Left cardiac atrium (tissue), 4 donors: ENCODE measurements around the gene SDHA. TPM values are rescaled to one million over a fixed set of nuclear protein-coding genes. Genes with fewer than 3 reads are reported as not detected.
"Not testable (repeated sequence)": the region's sequence is repeated elsewhere in the genome, so short reads cannot be mapped to it uniquely, and the experiment has no call there.

ENCODE experiments used
- ATAC-seq, 2 donors: fragments of 200-7000 bp; cut with Tn5 transposase; one replicate each; pipeline ENCODE4 v1.9.1; 2020; ENCODE audit warnings: mild to moderate bottlenecking in 2 of 2, moderate library complexity in 2 of 2
- DNase-seq: peaks from one replicate; pipeline ENCODE4 v3.0.0-alpha.2; 2020
- intact Hi-C, 2 donors: fragments of 100-400 bp; cut with DNase I; formaldehyde crosslinking; loops; one replicate each; pipeline versions ENCODE4 v1.14.1 to v1.15.1; 2022 to 2023
- total RNA-seq, 2 donors: library from RNA; stranded (reverse); fragmentation: NEBNext Ultra II Directional; extraction: Animal tissue kit (Norgen Biotek cat#: 25700); gene quantifications; one replicate each; pipeline ENCODE4 v1.2.1, GENCODE V29; 2021
- donor health status: DM: no; HTN: yes; CAD: no.
- donor health status: DM: no; HTN: yes; CAD: no; lungs with severe emphysema.
- donor health status: DM: yes; HTN: yes; CAD: no.
- donor health status: Dilated cardiomyopathy.

Gene SDHA
- total RNA-seq, 2 donors from 2014 or later = 395 to 449 TPM

DNA sequence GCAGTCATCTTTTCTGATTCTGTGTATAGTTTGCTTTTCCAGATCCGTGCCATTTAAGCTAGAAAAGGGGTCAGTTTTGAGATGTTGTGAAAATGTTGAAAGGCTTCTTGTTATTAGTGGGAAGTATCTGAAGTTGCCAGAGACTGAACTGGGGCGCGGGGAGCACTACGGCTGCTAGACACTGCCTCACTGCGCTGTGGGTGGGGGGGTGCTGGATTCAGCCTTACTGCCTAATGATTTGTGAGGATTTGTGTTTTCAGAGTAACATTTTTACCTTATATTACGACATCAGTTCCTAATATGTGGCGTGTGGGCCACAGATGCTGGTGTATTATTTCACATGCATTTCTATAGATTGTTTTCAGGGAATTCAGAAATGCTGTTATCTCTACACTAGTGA is 55.4 kb downstream of the SDHA start:
- DNase-seq, intact Hi-C loops, ATAC-seq: not testable (repeated sequence)

DNA sequence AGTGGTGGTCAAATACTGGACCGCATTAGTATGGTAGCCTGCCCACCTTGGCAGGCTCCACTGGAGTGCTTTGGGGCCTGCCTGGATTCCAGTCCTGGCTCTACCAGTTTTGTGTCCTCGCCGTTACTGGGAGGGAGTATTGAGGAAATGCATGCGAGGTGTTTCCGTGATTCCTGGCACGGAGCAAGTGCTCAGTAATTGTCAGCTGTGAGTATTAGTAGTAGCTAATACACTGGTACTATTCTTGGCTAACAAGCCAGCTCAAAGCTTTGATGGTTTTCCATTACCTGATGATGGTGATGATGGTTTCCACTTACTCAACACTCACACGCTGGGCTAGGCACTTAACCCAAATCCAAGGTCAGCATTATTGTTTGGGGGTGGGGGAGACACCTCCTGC is 56.2 kb downstream of the SDHA start:
- ATAC-seq, DNase-seq, intact Hi-C loops: not testable (repeated sequence)

DNA sequence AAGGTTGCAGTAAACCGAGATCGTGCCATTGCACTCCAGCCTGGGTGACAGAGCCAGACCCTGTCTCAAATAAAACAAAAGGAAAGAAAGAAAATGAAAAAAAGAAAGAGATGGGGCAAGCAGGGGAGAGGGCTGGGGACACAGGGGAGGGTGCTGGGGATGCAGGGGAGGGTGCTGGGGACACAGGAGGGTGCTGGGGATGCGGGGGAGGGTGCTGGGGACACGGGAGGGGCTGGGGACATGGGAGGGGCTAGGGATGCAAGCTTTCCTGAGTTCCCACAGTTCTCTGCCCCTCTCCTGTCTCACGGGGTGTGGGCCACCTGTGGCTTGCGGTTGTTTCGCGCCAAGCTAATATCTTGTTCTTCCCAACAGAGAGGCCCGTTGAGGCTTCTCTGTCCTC is 60.5 kb downstream of the SDHA start:
- ATAC-seq (no peak), DNase-seq (no peak)
- intact Hi-C loops = no loop called here

DNA sequence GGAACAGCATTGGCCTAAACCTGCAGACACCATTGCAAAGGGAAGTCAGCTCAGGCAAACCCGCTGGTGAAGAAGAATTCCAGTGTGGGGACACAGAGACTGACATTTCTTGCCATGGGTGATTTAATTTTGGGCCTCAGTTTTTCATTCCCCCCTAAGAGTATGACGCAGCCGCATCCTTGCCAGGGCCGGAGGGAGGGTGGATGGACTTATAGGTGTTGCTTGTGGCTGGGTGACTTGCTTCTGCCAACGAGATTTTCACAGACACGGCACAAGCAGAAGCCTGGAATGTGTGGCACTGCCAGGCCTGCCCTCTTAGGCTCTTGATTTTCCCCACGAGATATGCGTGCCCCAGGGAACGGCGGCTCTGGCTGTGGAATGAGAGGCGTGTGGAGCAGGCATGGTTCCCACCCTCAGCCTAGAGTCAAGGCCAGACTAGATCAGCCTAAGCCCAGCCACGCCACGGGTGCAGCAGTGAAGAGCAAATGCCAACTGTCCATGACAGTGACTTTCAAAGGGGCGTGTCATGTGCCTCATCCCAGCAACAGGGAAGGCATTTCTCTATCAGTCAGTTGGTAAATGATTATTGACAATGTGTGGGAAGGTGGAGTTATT is 61.0 kb downstream of the SDHA start:
- intact Hi-C loops, ATAC-seq, DNase-seq: not testable (repeated sequence)

DNA sequence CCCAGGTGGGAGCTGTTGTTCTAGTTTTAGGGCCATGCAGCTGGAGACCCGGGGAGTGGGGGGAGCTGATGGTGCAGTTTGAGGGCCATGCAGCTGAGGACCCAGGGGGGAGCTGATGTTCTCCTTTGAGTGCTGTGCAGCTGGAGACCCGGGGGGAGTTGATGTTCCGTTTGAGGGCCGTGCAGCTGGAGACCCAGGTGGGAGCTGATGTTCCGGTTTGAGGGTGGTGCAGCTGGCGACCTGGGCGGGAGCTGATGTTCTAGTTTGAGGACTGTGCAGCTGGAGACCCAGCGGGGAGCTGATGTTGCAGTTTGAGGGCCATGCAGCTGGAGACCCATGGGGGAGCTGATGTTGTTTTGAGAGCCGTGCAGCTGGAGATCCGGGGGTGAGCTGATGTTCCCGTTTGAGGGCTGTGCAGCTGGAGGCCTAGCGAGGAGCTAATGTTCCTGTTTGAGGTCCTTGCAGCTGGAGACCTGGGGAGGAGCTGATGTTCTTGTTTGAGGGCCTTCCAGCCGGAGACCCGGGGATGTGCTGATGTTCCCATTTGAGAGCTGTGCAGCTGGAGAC is 68.0 kb downstream of the SDHA start:
- ATAC-seq (no peak), DNase-seq (no peak)
- intact Hi-C loops = no loop called here

DNA sequence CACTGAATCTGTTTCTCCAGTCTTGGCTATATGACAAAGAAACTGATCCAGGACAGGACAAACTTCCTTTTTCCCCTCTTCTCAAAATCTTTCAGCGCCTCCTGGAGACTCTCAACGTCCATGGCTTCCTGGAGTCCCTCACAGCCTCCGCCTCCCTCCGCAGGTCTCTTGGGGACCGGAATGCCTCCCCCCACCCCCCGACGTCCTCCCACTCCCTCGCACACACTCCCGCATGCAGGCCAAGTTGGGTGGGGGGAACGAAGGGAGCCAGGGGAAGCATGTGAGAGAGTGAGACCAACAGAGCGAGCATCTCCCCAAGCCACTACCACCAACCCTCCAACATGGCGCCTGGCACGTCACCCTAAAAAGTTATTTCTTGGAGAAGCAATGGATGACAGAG is 72.1 kb downstream of the SDHA start:
- DNase-seq, ATAC-seq, intact Hi-C loops: not testable (repeated sequence)

DNA sequence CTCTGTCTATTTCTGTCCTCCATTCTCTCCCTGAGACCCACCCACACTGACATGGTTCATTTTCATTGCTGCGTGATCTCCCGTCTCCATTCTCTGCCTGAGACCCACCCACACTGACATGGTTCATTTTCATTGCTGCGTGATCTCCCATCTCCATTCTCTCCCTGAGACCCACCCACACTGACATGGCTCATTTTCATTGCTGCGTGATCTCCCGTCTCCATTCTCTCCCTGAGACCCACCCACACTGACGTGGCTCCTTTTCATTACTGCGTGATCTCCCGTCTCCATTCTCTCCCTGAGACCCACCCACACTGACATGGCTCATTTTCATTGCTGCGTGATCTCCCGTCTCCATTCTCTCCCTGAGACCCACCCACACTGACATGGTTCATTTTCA is 73.2 kb downstream of the SDHA start:
- ATAC-seq, intact Hi-C loops, DNase-seq: not testable (repeated sequence)

DNA sequence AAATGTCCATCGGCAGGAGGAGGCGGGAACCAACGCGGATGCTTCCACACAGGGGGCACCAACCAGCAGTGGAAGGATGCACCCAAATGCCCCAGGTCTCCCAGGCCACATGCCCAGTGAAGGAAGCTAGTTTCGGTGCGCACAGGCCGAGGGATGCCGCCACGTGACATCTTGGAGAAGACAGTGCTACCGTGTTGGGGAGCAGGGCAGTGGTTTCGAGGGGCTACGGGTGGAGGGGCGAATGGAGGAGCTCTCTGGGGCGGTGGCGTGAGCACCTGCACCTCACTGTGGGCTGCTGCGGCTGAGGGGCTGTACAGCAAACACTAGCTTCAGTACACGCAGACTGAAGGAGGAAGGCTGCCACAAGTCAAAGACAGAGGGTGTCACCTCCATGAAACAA is 76.7 kb downstream of the SDHA start:
- intact Hi-C loops, DNase-seq, ATAC-seq: not testable (repeated sequence)

DNA sequence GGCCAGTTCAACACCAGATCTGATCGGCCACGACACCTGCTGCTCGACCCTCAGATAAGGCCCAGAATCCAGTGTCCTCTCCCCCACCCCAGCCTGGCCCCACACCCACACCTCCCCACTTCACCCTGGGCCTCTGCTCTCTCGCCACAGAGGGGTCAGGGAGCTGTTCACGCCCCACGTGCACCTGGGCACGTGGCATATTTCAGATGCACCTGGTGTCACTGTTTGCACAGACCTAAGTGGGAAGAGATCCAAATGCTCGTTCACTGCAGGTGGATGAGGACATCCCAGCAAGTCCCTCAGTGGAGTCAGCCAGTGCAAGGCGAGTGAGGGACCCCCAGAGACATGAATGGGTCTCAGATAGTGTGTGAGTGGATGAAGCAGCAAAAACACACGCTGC is 78.1 kb downstream of the SDHA start:
- intact Hi-C loops, DNase-seq: not testable (repeated sequence)
- ATAC-seq = peak in 1 of 2 donors; percentile 7

DNA sequence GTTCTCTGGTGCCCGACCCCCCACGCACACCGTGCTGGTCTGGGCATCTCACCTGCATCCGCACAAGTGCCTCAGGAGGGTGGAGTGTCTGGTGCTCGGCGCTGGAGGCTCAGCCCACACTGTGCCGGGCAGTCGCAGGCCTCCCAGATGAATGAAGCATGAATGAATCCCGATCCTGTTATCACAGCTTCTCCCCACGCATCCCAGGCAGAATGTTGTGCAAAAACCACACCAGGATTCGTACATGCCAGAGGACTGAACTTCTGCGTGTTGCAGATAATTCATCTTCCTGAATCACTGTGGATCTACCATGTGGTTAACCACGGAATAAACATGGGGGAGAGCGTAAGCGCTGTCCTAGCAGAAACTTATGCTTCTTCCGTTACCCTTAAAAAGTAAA is 78.8 kb downstream of the SDHA start:
- DNase-seq, intact Hi-C loops: not testable (repeated sequence)
- ATAC-seq = peak in 1 of 2 donors; percentile 95

DNA sequence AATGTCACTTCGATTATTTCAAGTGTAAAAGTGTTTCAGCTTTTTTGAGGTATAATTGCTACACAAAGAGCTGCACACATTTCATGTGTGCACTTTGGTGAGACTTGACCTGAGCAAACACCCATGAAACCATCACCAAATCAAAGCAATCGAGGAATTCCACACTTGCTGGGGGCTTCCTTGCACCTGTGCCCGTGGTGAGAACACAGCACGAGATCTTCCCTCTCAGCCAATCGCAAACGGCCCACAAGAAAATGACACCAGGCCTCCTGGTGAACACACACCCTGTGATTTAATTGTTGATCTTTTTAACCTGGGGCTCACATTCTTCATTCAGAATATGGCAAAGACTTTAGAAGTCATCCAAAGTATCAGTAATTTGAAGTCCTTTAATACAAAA is 79.3 kb downstream of the SDHA start:
- DNase-seq, intact Hi-C loops, ATAC-seq: not testable (repeated sequence)

DNA sequence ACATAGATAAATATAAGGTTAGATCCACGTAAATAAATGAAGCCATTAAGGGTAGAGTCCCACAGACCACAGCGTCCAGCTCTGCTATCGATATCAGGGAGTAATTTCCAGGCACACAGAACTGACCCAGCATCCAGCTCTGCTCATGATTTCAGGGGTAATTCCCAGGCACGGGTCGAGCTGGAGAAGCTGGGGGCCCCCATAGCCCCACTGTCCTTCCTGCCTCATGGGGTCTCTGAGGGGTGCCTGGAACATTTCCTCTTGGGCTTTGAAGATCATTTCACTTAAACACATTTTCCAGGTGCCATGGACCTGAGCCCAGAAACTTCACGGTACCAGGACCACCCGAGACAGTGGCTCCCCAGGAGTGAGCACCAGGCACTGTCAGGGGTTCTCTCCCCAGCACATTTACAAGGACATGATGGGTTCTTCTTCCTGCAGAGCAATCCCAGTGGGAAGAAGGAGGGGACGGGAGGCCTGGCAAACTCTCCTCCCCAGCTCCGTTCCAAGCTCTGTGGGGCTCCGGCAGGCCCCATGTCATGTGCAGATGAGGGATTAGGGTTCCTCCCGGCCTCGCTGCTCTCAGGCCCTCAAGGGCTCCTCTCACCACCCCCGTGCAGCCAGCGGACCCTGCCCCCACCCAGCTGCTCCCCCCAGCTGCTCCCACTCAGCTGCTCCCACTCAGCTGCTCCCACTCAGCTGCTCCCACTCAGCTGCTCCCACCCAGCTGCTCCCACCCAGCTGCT is 80.0 kb downstream of the SDHA start:
- intact Hi-C loops, DNase-seq, ATAC-seq: not testable (repeated sequence)

DNA sequence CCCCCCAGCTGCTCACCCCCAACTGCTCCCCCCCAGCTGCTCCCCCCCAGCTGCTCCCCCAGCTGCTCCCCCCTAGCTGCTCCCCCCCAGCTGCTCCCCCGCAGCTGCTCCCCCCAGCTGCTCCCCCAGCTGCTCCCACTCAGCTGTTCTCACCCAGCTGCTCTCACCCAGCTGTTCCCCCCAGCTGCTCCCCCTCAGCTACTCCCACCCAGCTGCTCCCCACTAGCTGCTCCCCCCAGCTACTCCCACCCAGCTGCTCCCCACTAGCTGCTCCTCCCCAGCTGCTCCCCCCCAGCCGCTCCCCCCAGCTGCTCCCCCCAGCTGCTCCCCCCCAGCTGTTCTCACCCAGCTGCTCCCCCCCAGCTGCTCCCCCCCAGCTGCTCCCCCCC is 80.6 kb downstream of the SDHA start:
- DNase-seq (no peak), ATAC-seq (no peak)
- intact Hi-C loops = no loop called here

DNA sequence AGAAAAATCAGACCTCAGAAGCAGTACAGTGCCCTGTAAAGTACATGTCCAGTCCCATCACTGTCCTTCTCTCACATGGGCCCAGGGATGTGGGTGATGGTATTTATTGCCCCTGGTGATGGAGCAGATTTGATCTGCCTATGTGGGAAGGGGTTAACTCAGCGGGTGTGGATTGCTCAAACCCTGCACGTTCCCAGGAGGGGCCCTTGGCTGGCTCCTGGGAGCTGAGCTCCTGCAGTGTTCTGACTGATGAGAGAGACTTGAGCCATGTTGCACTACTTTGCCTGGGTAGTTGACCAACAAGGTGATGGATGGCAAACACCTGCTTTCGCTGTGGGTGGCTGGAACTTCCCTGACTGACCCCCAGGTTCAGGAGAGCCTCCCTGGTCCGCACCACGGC is 81.8 kb downstream of the SDHA start:
- DNase-seq, intact Hi-C loops: not testable (repeated sequence)
- peak in 1 of 2 donors; percentile 76 for ATAC-seq

DNA sequence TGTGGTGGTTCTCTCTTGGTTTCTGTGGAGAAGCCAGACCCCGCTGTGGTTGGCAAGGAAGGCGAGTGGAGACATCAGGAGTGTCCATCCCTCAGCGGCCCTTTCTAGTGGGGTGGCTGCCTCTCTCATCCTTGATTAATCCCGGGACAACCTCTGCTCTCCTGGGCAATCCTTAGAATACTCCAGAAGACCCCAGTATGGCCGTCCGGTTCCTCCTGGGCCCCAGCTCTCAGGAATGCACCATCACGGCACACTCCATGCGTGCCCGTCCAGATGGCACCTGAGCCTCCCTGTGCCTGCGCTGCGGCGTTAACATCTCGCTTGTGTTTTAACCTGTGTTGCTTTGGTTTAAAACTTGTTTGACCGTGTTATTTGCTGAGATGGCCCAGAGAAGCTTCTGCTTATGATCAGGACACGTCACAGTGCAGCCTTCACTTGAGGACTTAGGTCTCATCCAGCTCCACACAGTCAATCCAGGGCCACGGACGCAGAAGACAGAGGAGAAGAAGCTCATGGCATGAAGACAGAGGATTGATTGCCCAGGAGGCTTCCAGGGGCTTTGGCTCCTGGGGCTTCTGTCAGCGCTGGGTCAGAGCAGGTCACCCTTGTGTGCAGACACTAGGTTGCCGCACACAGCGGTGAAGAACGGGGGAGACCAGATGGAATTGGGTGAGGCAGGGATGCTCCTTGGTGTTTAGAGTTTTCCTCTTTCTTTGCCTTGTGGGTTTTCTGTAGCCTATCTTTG is 82.7 kb downstream of the SDHA start:
- DNase-seq, intact Hi-C loops, ATAC-seq: not testable (repeated sequence)

DNA sequence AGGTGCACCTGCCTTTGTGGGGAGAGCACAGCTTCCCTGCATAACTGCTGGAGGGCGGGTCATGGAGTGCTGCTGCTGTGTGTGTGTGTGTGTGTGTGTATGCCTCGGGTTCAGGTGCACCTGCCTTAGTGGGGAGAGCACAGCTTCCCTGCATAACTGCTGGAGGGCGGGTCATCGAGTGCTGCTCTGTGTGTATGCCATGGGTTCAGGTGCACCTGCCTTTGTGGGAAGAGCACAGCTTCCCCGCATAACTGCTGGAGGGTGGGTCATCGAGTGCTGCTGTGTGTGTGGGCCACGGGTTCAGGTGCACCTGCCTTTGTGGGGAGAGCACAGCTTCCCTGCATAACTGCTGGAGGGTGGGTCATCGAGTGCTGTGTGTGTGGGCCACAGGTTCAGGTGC is 84.3 kb downstream of the SDHA start:
- DNase-seq, ATAC-seq, intact Hi-C loops: not testable (repeated sequence)

DNA sequence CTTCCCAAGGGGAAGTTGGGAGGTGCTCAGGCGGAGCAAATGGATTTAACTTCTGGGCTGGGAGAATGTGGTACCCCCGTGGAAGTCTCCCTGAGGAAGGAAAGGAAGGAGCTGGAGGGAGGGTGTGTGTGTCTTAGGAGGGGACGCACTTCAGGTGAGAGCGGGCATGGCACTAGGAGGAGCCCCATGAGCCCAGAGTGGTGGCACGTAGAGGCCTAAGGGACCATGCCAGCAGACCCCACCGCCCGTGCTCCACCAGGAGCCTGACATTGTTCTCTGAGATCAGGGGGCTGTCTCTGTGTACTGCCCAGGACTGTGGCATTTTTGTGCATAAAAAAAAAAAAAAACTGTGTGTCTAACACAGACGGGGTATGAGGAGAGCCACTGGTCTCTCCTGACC is 84.8 kb downstream of the SDHA start:
- no peak for ATAC-seq

DNA sequence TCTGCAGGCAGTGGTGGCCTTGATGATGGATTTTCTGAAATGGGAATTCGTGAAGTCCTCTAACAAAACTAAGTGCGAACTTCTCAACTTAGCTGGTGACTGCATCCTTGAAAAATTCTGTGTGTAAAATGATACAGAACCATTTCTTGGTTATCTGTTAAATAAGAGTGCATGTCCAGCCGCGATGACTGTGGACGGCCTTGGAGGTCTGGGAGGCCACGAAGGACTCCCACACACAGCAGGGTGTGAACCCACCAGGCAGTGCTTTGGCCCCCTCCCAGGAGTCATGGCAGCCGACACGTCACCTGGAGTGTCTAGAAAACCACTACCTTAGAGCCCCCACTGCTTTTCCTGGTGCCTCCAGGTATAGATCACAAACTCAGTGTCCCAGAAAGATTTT is 85.6 kb downstream of the SDHA start:
- intact Hi-C loops, DNase-seq, ATAC-seq: not testable (repeated sequence)

More for the DNA sequence above, 84.8 kb downstream of the SDHA start:
- DNase-seq = no peak
- intact Hi-C loops = no loop called here

DNA sequence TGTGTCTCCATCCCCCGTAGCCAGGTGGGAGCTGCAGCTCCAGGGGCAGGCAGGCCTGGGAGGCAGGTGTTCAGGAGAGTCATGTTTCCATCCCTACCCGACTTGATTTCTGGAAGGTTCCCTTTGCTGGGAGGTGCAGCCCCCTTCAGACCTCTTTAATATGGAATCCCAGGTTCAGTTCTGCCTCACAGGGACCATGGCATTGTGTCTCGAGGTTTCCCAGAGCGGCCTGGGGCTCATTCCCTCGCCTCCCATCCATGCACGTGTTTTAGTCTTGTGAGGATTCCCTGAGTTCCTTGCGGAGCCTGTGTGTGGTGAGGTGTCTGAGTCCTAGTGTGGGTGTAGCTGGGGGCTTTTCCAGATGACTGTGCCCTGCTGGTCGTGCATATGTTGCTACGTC is 86.9 kb downstream of the SDHA start:
- ATAC-seq = no peak
- no peak for DNase-seq
- intact Hi-C loops = no loop called here

DNA sequence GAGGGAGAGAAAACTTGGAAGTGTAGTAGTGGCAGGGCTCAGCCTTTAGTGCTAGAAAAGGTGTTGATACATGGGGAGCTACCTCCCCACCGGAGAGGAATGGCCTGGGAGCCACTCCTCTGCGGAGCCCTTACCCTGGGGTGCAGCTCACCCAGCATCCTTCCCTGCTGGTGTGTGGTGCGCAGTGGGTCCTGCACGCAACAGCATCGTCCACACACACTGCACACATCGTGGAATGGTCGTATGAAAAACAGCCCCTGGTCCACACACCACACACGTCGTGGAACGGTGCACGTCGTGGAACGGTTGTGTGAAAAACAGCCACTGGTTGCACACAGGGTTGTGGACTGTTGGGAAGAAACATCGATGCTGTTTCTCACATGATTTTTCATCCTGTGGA is 87.3 kb downstream of the SDHA start:
- no peak for DNase-seq
- intact Hi-C loops = no loop called here
- no peak for ATAC-seq
